Common myeloid progenitor, CD34-positive (primary cell): ENCODE data around the gene FUBP3.

Source experiments
- CTCF ChIA-PET: fragments of 350-600 bp; sonication (Branson Sonifier 250); formaldehyde crosslinking; loops from one replicate; lab custom pipeline; 2021; ENCODE audit warnings: antibody characterized with exemption; lab: Charles Lee
- POLR2A ChIA-PET: fragments of 350-600 bp; sonication (Branson Sonifier 250); formaldehyde crosslinking; loops from one replicate; lab custom pipeline; 2021; ENCODE audit warnings: antibody characterized with exemption; lab: Charles Lee
- DNase-seq, 3 donors: peaks; one replicate each; pipeline versions ENCODE4 v3.0.0 to v3.0.0-alpha.2; 2013
- H3K27ac ChIP-seq, 2 experiments: 1 replicate in 1 of 2; 2 replicates in 1 of 2; pipeline ENCODE4 v1.7.0; 2013; ENCODE audit warnings: inconsistent platforms in 2 of 2, low read length in 2 of 2, mild to moderate bottlenecking in 2 of 2, low read depth in 1 of 2, moderate library complexity in 1 of 2; ENCODE audit not compliant: severe bottlenecking in 2 of 2, insufficient read depth in 1 of 2, poor library complexity in 1 of 2
- H3K27me3 ChIP-seq, 5 experiments: replicated peaks in 2 of 5; 1 replicate in 3 of 5; 2 replicates in 2 of 5; pipeline versions ENCODE4 v1.6.1 to v1.7.0; 2013; ENCODE audit warnings: low read length in 4 of 5, mild to moderate bottlenecking in 2 of 5, moderate library complexity in 2 of 5, inconsistent platforms in 1 of 5; ENCODE audit not compliant: insufficient read depth in 5 of 5, control insufficient read depth in 4 of 5
- H3K36me3 ChIP-seq, 4 experiments: 1 replicate in 2 of 4; 2 replicates in 2 of 4; pipeline versions ENCODE4 v1.6.1 to v1.7.0; 2013; ENCODE audit warnings: low read length in 3 of 4, control low read depth in 1 of 4, mild to moderate bottlenecking in 1 of 4; ENCODE audit not compliant: control insufficient read depth in 4 of 4, insufficient read depth in 4 of 4
- H3K4me1 ChIP-seq, 4 experiments: 1 replicate in 3 of 4; 2 replicates in 1 of 4; pipeline versions ENCODE4 v1.6.1 to v1.7.1; 2013; ENCODE audit warnings: low read length in 3 of 4, mild to moderate bottlenecking in 3 of 4, control low read depth in 1 of 4, inconsistent platforms in 1 of 4, moderate library complexity in 1 of 4; ENCODE audit not compliant: control insufficient read depth in 4 of 4, insufficient read depth in 4 of 4; ENCODE audit errors: control extremely low read depth in 1 of 4
- H3K4me3 ChIP-seq, 7 experiments: 1 replicate in 4 of 7; 2 replicates in 3 of 7; pipeline versions ENCODE4 v1.5.1 to v1.7.0; 2013; ENCODE audit warnings: mild to moderate bottlenecking in 7 of 7, low read length in 6 of 7, moderate library complexity in 6 of 7, inconsistent platforms in 2 of 7, low read depth in 2 of 7, control low read depth in 1 of 7; ENCODE audit not compliant: insufficient read depth in 4 of 7, control insufficient read depth in 1 of 7; ENCODE audit errors: extremely low read depth in 1 of 7
- H3K9me3 ChIP-seq, 5 experiments: 1 replicate in 4 of 5; 2 replicates in 1 of 5; pipeline versions ENCODE4 v1.6.1 to v1.7.1; 2013; ENCODE audit warnings: low read length in 4 of 5, mild to moderate bottlenecking in 2 of 5, inconsistent platforms in 1 of 5, low read depth in 1 of 5, moderate library complexity in 1 of 5; ENCODE audit not compliant: control insufficient read depth in 4 of 5, insufficient read depth in 2 of 5; ENCODE audit errors: control extremely low read depth in 1 of 5
- WGBS: methylation state at CpG from one replicate; pipeline ENCODE4 v1.1.5; 2013; ENCODE audit not compliant: insufficient coverage; 5-methylcytosine and 5-hydroxymethylcytosine counted together

The FUBP3 gene

GRCh38 chr9:130589754-130590153 lies 10.4 kb downstream of the FUBP3 start:
- ChIA-PET POLR2A (no interaction called here), CTCF (no interaction called here)
- H3K27ac ChIP-seq, result no peak overlapping the region
- peaks cover 0 to 6% (median 4%) of the 10 kb centered on the region in 4 experiments for H3K36me3 ChIP-seq
- DNase-seq, result peak in 1 of 3 donors; percentile 8
- no peak overlapping the region for H3K4me3 ChIP-seq
- H3K9me3 ChIP-seq, result no peaks in the 10 kb centered on the region
- H3K27me3 ChIP-seq, result no peaks in the 10 kb centered on the region
- no peaks in the 10 kb centered on the region for H3K4me1 ChIP-seq
- WGBS, result 60% methylated on average over 1 of the region's 3 CpGs

GRCh38 chr9:130590305-130590704 lies 10.9 kb downstream of the FUBP3 start:
- Histone ChIP-seq H3K27me3 (no peaks in the 10 kb centered on the region), H3K4me3 (no peak overlapping the region), H3K4me1 (no peaks in the 10 kb centered on the region), H3K27ac (no peak overlapping the region), H3K9me3 (no peaks in the 10 kb centered on the region), H3K36me3 (peaks cover 0 to 8% (median 5%) of the 10 kb centered on the region in 4 experiments)
- ChIA-PET POLR2A (no interaction called here), CTCF (no interaction called here)
- 100% methylated on average over 2 of the region's 3 CpGs for WGBS
- no peak for DNase-seq

GRCh38 chr9:130593020-130593419 lies 13.6 kb downstream of the FUBP3 start:
- Histone ChIP-seq H3K27me3 (no peaks in the 10 kb centered on the region), H3K27ac (no peak overlapping the region), H3K4me3 (no peak overlapping the region), H3K4me1 (no peaks in the 10 kb centered on the region), H3K36me3 (peaks cover 5 to 25% (median 16%) of the 10 kb centered on the region in 4 experiments), H3K9me3 (no peaks in the 10 kb centered on the region)
- CTCF ChIA-PET, result interaction anchor here (1.3 to 1.4 kb wide), 2 partner anchors 15 to 74 kb away, joined by 3 to 5 read pairs; no protein-coding TSS in a partner anchor
- DNase-seq, result no peak
- POLR2A ChIA-PET, result no interaction called here
- WGBS, result 100% methylated on average over 1 of the region's 2 CpGs

GRCh38 chr9:130597228-130597627 lies 17.9 kb downstream of the FUBP3 start:
- Histone ChIP-seq H3K9me3 (no peaks in the 10 kb centered on the region), H3K27me3 (no peaks in the 10 kb centered on the region), H3K4me1 (no peaks in the 10 kb centered on the region), H3K4me3 (no peak overlapping the region), H3K36me3 (peaks cover 12 to 52% (median 31%) of the 10 kb centered on the region in 4 experiments), H3K27ac (no peak overlapping the region)
- WGBS, result 100% methylated on average over 3 of the region's 4 CpGs
- DNase-seq, result no peak
- POLR2A ChIA-PET, result no interaction called here
- CTCF ChIA-PET, result no interaction called here

GRCh38 chr9:130598188-130598587 lies 18.8 kb downstream of the FUBP3 start:
- 100% methylated on average over 5 of the region's 5 CpGs for WGBS
- H3K4me3 ChIP-seq, result no peak overlapping the region

GRCh38 chr9:130599625-130600024 lies 20.2 kb downstream of the FUBP3 start:
- H3K36me3 ChIP-seq, result peaks cover 18 to 63% (median 31%) of the 10 kb centered on the region in 4 experiments
- ChIA-PET CTCF (interaction anchor here (0.6 kb wide), 1 partner anchor 12 kb away, joined by 3 read pairs; no protein-coding TSS in a partner anchor), POLR2A (no interaction called here)

More at GRCh38 chr9:130598188-130598587, 18.8 kb downstream of the FUBP3 start:
- no peak overlapping the region for H3K27ac ChIP-seq
- DNase-seq, result no peak
- POLR2A ChIA-PET, result no interaction called here
- H3K4me1 ChIP-seq, result no peaks in the 10 kb centered on the region
- peaks cover 18 to 53% (median 30%) of the 10 kb centered on the region in 4 experiments for H3K36me3 ChIP-seq
- H3K9me3 ChIP-seq, result no peaks in the 10 kb centered on the region
- no peaks in the 10 kb centered on the region for H3K27me3 ChIP-seq
- CTCF ChIA-PET, result no interaction called here

GRCh38 chr9:130601100-130601499 lies 21.7 kb downstream of the FUBP3 start:
- Histone ChIP-seq H3K4me1 (no peaks in the 10 kb centered on the region), H3K27ac (no peak overlapping the region), H3K36me3 (peaks cover 11 to 60% (median 27%) of the 10 kb centered on the region in 4 experiments), H3K4me3 (no peak overlapping the region), H3K27me3 (no peaks in the 10 kb centered on the region), H3K9me3 (no peaks in the 10 kb centered on the region)
- CTCF ChIA-PET, result interaction anchor here (0.7 kb wide), 1 partner anchor 70 kb away, joined by 3 read pairs; no protein-coding TSS in a partner anchor
- DNase-seq, result no peak
- POLR2A ChIA-PET, result interaction anchor here (0.5 kb wide), 1 partner anchor 391 kb away, joined by 3 read pairs; no protein-coding TSS in a partner anchor
- WGBS, result 100% methylated on average over 1 of the region's 2 CpGs

More at GRCh38 chr9:130599625-130600024, 20.2 kb downstream of the FUBP3 start:
- 100% methylated on average over 2 of the region's 2 CpGs for WGBS
- no peaks in the 10 kb centered on the region for H3K4me1 ChIP-seq
- H3K27me3 ChIP-seq, result no peaks in the 10 kb centered on the region
- DNase-seq, result no peak
- no peaks in the 10 kb centered on the region for H3K9me3 ChIP-seq
- no peak overlapping the region for H3K4me3 ChIP-seq
- no peak overlapping the region for H3K27ac ChIP-seq
